GM12878 (cell line): ENCODE data around the gene AMBRA1. TPM values are rescaled to one million over a fixed set of nuclear protein-coding genes. Genes with fewer than 3 reads are reported as not detected.

Source experiments
- ATAC-seq: fragments of 200-7000 bp; cut with Tn5 transposase; 3 replicates; pipeline ENCODE4 v1.9.1; 2020; ENCODE audit warnings: mild to moderate bottlenecking, moderate library complexity
- BruUV-seq: library from RNA; stranded (reverse); fragments of 400-500 nt; replicated peaks from 2 replicates; lab custom pipeline; 2021; lab: Mats Ljungman, UMichigan
- CTCF ChIA-PET: fragments of 300-600 bp; sonication (Branson Sonifier 250); formaldehyde crosslinking; extraction: SDS; loops from one replicate; lab custom pipeline; 2021; ENCODE audit warnings: inconsistent platforms; lab: Yijun Ruan, JAX
- POLR2A ChIA-PET: fragments of 350-600 bp; formaldehyde crosslinking; extraction: SDS; loops from one replicate; lab custom pipeline; 2021; ENCODE audit warnings: inconsistent platforms; lab: Charles Lee
- RAD21 ChIA-PET: fragments of 300-600 bp; sonication (Branson Sonifier 250); formaldehyde crosslinking; loops from one replicate; lab custom pipeline; 2023; ENCODE audit warnings: antibody characterized with exemption; ENCODE audit not compliant: unreplicated experiment; lab: Charles Lee
- SMC1A ChIA-PET: fragments of 300-600 bp; sonication (Branson Sonifier 250); formaldehyde crosslinking; loops from one replicate; lab custom pipeline; 2023; ENCODE audit not compliant: unreplicated experiment, uncharacterized antibody; lab: Charles Lee
- DNase-seq: peaks from one replicate; pipeline ENCODE4 v3.0.0-alpha.2; 2011; ENCODE audit warnings: low read depth, low spot score
- FAIRE-seq: peaks from 3 replicates; lab custom pipeline; 2011; peaks lifted over from hg19 to GRCh38; lab: Jason Lieb, UNC
- H2AFZ ChIP-seq: 2 replicates; pipeline ENCODE4 v1.6.0; 2011; ENCODE audit warnings: low read depth, low read length, control low read depth; ENCODE audit not compliant: control insufficient read depth
- H3K27ac ChIP-seq: 2 replicates; pipeline ENCODE4 v1.5.1; 2011; ENCODE audit warnings: control low read depth; ENCODE audit not compliant: control insufficient read depth, insufficient read depth
- H3K27me3 ChIP-seq, 2 experiments: replicated peaks in 1 of 2; 2 replicates each; pipeline versions ENCODE4 v1.6.0 to v1.6.1; 2011; ENCODE audit warnings: low read length in 1 of 2; ENCODE audit not compliant: control insufficient read depth in 2 of 2, insufficient read depth in 2 of 2
- H3K36me3 ChIP-seq, 2 experiments: 2 replicates each; pipeline ENCODE4 v1.5.1; 2011; ENCODE audit warnings: low read length in 1 of 2; ENCODE audit not compliant: control insufficient read depth in 2 of 2, insufficient read depth in 2 of 2
- H3K4me1 ChIP-seq: 2 replicates; pipeline ENCODE4 v1.6.1; 2011; ENCODE audit warnings: mild to moderate bottlenecking, low read length, moderate library complexity, mixed read lengths; ENCODE audit not compliant: control insufficient read depth, insufficient read depth
- H3K4me2 ChIP-seq: 2 replicates; pipeline ENCODE4 v1.6.0; 2011; ENCODE audit warnings: control low read depth; ENCODE audit not compliant: control insufficient read depth, insufficient read depth
- H3K4me3 ChIP-seq: fragments of 200-600 bp; sonication (generic); 2 replicates; pipeline ENCODE4 v1.5.1; 2016
- H3K79me2 ChIP-seq: 2 replicates; pipeline ENCODE4 v1.6.0; 2011; ENCODE audit warnings: low read length; ENCODE audit not compliant: control insufficient read depth, insufficient read depth
- H3K9ac ChIP-seq: 2 replicates; pipeline ENCODE4 v1.8.0; 2011; ENCODE audit warnings: low read length, control low read depth, mixed read lengths; ENCODE audit not compliant: control insufficient read depth, insufficient read depth
- H3K9me3 ChIP-seq: replicated peaks from 3 replicates; pipeline ENCODE4 v1.5.1; 2011; ENCODE audit warnings: mild to moderate bottlenecking, low read length; ENCODE audit not compliant: control insufficient read depth, insufficient read depth
- H4K20me1 ChIP-seq: 2 replicates; pipeline ENCODE4 v1.6.0; 2011; ENCODE audit not compliant: control insufficient read depth, insufficient read depth
- BCLAF1 ChIP-seq: fragments of 450-650 bp; IDR thresholded peaks from 2 replicates; pipeline ENCODE4 v1.6.1; 2017; ENCODE audit warnings: antibody characterized with exemption, mild to moderate bottlenecking, moderate library complexity
- BRCA1 ChIP-seq: IDR thresholded peaks from 2 replicates; pipeline ENCODE4 v1.6.1; 2011; ENCODE audit warnings: low read depth, low read length, improper control_type of control experiment
- CBX5 ChIP-seq: sonication (generic); IDR thresholded peaks from 2 replicates; pipeline ENCODE4 v1.6.1; 2016; ENCODE audit warnings: low read depth, moderate library complexity, mild to moderate bottlenecking, inconsistent platforms
- HDAC2 ChIP-seq: fragments of 200-600 bp; sonication (generic); IDR thresholded peaks from 2 replicates; pipeline ENCODE4 v1.6.1; 2017
- HDAC6 ChIP-seq: fragments of 200-600 bp; sonication (generic); IDR thresholded peaks from one replicate; pipeline ENCODE4 v1.8.0; 2017; ENCODE audit warnings: antibody characterized with exemption; ENCODE audit not compliant: unreplicated experiment
- MYB ChIP-seq: fragments of 150-350 bp; IDR thresholded peaks from 2 replicates; pipeline ENCODE4 v1.6.1; 2014; ENCODE audit warnings: mild to moderate bottlenecking, low read depth, low read length, borderline replicate concordance
- NFIC ChIP-seq: IDR thresholded peaks from 2 replicates; pipeline ENCODE4 v1.6.1; 2012; ENCODE audit warnings: low read depth, mild to moderate bottlenecking, inconsistent platforms, low read length, moderate library complexity
- RUNX3 ChIP-seq: IDR thresholded peaks from 2 replicates; pipeline ENCODE4 v1.6.1; 2012; ENCODE audit warnings: low read length, inconsistent platforms
- SIN3A ChIP-seq: IDR thresholded peaks from 2 replicates; pipeline ENCODE4 v1.6.1; 2012; ENCODE audit warnings: low read depth, low read length, improper control_type of control experiment
- SIX5 ChIP-seq: IDR thresholded peaks from 2 replicates; pipeline ENCODE4 v1.6.1; 2011; ENCODE audit warnings: mild to moderate bottlenecking, low read depth, low read length, moderate library complexity; ENCODE audit not compliant: severe bottlenecking
- SMAD1 ChIP-seq: fragments of 450-650 bp; IDR thresholded peaks from 2 replicates; pipeline ENCODE4 v1.6.1; 2018; ENCODE audit warnings: mild to moderate bottlenecking, low read depth; ENCODE audit not compliant: partially characterized antibody
- USF1 ChIP-seq: IDR thresholded peaks from 2 replicates; pipeline ENCODE4 v1.6.1; 2011; ENCODE audit warnings: borderline replicate concordance, low read depth, mild to moderate bottlenecking, moderate library complexity, mixed read lengths, low read length; ENCODE audit not compliant: insufficient read depth; ENCODE audit errors: extremely low read length
- USF2 ChIP-seq: IDR thresholded peaks from 2 replicates; pipeline ENCODE4 v1.6.1; 2011; ENCODE audit warnings: low read depth, low read length, improper control_type of control experiment, borderline replicate concordance
- ZNF592 ChIP-seq: fragments of 450-650 bp; IDR thresholded peaks from 2 replicates; pipeline ENCODE4 v1.6.1; 2017; ENCODE audit warnings: mild to moderate bottlenecking, moderate library complexity
- WGBS: methylation state at CpG from one replicate; pipeline ENCODE4 v1.1.6; 2016; ENCODE audit warnings: low lambda C conversion rate; ENCODE audit not compliant: insufficient replicate concordance, insufficient coverage; ENCODE audit errors: missing lambda C conversion rate; 5-methylcytosine and 5-hydroxymethylcytosine counted together
- in situ Hi-C: fragments of 300-500 bp; cut with MboI; formaldehyde crosslinking; loops from 9 replicates; pipeline ENCODE4 v1.14.3; 2018; ENCODE audit warnings: mixed read lengths
- intact Hi-C: fragments of 100-400 bp; cut with micrococcal nuclease; formaldehyde crosslinking; loops from one replicate; pipeline ENCODE4 v1.14.2; 2022; ENCODE audit not compliant: unreplicated experiment
- polyA plus RNA-seq, 11 experiments: library from polyadenylated mRNA; depleted of rRNA in 4 of 11; unstranded in 6 of 11; stranded (reverse) in 5 of 11; fragments of >200 nt; fragmentation: Nextera tagmentation in 4 of 11; fragmentation: Illumina TruSeq in 1 of 11; extraction: Ambion mirVana in 4 of 11; extraction: Trizol in 1 of 11; gene quantifications; 1 replicate in 1 of 11; 2 replicates in 10 of 11; pipeline versions ENCODE4 v1.2.1 to v1.2.3, GENCODE V29; 2011 to 2016; ENCODE audit warnings: inconsistent platforms in 2 of 11, missing spikeins in 2 of 11, low read depth in 1 of 11
- total RNA-seq, 4 experiments: library from RNA; depleted of rRNA in 3 of 4; stranded (reverse); fragments of >200 nt in 3 of 4; fragmentation: Illumina TruSeq in 1 of 4; extraction: Trizol in 1 of 4; gene quantifications; 2 replicates each; pipeline versions ENCODE4 v1.2.1 to v1.2.3, GENCODE V29; 2013 to 2021
- TF ChIP-seq, protein P1 (sequence below): fragments of 450-650 bp; IDR thresholded peaks from 2 replicates; pipeline ENCODE4 v1.6.1; 2016; ENCODE audit warnings: mild to moderate bottlenecking

Gene AMBRA1
- total and polyA plus RNA-seq, 10 of the 15 experiments (the other 5 are each of a cell fraction or from before 2014, with no cell fraction given), result 0.57 to 34.3 (median 13.7) TPM

GRCh38 chr11:46427364-46427763, 166.5 kb downstream of the AMBRA1 start:
- Histone ChIP-seq H3K4me3 (no peak overlapping the region), H3K27me3 (no peaks in the 10 kb centered on the region), H3K9ac (no peak overlapping the region), H2AFZ (no peak overlapping the region), H3K79me2 (no peaks in the 10 kb centered on the region), H4K20me1 (no peaks in the 10 kb centered on the region), H3K9me3 (no peaks in the 10 kb centered on the region), H3K4me1 (no peaks in the 10 kb centered on the region), H3K27ac (no peak overlapping the region), H3K36me3 (peaks cover 3 to 7% of the 10 kb centered on the region in 2 experiments; a peak in 3 of 4 replicates), H3K4me2 (no peak overlapping the region)
- ChIA-PET RAD21 (no interaction called here), CTCF (interaction anchor here (0.6 kb wide), 1 partner anchor 95 kb away, joined by 7 read pairs; no protein-coding TSS in a partner anchor), POLR2A (no interaction called here), SMC1A (no interaction called here)
- ATAC-seq (no peak), FAIRE-seq (no peak), DNase-seq (no peak)
- 90% methylated on average over 9 of the region's 9 CpGs for WGBS
- BruUV-seq, result no TSS peak
- intact Hi-C loops, result no loop called here
- in situ Hi-C loops, result no loop called here
- TF ChIP-seq USF2, result no peak
- no peak for TF ChIP-seq SIX5
- no peak for TF ChIP-seq USF1
- TF ChIP-seq CBX5, result no peak
- no peak for TF ChIP-seq HDAC6
- TF ChIP-seq NFIC, result no peak
- no peak for TF ChIP-seq BRCA1
- no peak for TF ChIP-seq RUNX3
- no peak for TF ChIP-seq MYB
- TF ChIP-seq ZNF592, result no peak
- TF ChIP-seq, protein P1, sequence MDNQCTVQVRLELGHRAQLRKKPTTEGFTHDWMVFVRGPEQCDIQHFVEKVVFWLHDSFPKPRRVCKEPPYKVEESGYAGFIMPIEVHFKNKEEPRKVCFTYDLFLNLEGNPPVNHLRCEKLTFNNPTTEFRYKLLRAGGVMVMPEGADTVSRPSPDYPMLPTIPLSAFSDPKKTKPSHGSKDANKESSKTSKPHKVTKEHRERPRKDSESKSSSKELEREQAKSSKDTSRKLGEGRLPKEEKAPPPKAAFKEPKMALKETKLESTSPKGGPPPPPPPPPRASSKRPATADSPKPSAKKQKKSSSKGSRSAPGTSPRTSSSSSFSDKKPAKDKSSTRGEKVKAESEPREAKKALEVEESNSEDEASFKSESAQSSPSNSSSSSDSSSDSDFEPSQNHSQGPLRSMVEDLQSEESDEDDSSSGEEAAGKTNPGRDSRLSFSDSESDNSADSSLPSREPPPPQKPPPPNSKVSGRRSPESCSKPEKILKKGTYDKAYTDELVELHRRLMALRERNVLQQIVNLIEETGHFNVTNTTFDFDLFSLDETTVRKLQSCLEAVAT, result no peak
- no peak for TF ChIP-seq SMAD1
- TF ChIP-seq SIN3A, result no peak
- no peak for TF ChIP-seq BCLAF1
- no peak for TF ChIP-seq HDAC2
